ENCODE results near the gene MID1. TPM values are rescaled to one million over a fixed set of nuclear protein-coding genes. Genes with fewer than 3 reads are reported as not detected.

Gene MID1
- total RNA-seq, 1 donor from 2014 or later, result 30.6 TPM

DNA sequence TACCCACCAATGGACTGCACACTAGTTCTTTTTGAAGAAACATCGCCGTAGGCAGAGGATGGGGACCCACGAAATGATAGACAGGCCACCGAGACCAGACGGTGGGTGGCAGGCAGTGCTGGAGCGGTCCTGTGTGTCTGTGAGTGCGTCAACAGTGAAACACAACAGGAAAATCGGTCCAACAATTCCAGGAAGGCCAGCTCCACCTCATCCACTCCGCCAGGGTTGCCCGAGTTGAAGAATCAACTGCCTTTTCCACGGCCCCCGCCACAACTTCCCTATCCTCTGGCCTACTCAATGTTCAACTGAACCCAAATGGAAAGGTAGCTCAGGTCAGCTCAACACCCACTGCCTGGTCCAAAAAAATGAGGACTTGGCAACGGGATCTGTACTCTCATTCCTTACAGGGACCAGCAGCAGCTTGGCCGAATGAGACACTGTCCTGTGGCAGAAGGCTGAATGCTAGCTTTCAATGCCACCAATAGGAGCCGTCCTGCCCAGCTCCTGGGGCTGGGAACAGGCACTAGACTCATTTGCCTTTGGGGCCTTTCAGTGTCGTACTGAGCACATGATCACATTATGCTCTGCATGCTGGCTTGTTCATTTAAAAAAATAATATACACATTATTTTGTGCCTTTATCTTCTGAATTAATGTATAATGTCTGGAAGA lies 43.5 kb downstream of the MID1 start:
- no peak for DNase-seq (ENCODE audit: low spot score)

DNA sequence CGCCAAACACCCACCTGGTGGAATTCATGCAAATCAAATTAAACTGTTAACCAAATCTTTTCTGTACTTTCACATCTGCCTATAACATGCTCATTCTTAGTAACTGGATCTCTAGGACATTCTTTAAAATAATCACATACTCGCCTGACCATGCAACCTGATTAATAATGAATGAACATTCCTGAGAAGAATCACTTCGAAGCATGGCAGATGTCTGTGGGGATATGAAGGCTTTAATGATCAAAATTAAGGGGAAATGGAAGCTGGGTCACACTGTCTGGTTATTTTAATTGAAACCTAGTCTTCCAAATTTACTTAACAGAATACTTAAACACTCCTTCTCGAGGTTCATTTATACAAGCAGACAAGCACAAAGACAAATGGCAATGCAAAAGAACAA lies 44.2 kb downstream of the MID1 start:
- no peak for DNase-seq (ENCODE audit: low spot score)

DNA sequence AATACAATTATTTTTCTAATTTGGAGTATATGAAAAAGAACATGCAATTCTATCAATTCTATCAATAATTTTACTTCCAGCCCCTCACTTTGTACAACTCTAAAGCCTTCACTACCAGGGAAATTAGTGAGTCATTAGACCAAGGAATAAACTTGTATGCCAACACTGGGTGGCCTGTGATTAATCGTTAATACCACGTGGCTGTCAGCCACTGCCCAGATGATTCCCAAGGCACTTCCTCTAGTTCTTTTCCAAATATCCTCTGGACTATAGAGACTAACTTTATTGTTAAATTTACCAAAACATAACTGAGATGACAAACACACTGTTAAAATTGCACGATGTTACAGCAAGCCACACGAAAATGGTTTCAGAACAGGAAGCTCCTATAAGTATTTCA lies 45.7 kb downstream of the MID1 start:
- peak; percentile 33 for DNase-seq (ENCODE audit: low spot score)

DNA sequence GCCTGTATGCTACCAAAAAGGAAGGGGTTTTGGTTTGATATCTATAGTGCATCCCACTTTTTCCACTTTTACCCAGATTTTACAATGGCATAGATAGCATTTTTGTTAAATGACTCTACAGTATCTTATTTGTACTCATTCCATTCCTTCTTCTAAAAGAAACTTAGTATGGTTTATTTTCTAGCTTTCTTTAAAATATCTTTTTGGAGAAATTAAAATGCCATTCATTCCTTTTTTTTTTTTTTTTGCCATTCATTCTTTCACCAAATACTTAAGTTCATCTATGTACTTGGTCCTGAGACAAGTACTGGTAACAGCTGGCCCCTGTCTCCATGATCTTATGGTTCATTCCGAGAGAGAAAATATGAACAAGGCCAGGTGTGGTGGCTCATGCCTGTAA lies 49.1 kb downstream of the MID1 start:
- no peak for DNase-seq (ENCODE audit: low spot score)

DNA sequence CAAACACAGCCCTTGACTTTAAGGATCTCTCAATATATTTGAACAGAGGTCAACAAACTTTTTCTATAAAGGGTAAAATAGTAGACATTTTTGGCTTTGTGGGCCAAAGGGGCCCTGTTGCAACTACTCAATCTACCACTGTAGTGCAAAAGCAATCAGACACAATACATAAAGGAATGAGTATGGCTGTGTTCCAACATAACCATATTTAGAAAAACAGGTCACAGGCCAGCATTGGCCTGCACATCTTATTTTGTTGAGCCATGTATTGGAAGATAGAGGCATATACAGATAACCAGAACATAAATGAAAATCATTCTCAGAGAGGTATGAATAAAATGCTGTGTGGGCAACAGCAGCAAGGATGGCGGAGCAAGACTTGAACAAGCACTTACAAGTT lies 49.8 kb downstream of the MID1 start:
- DNase-seq (ENCODE audit: low spot score), result no peak

DNA sequence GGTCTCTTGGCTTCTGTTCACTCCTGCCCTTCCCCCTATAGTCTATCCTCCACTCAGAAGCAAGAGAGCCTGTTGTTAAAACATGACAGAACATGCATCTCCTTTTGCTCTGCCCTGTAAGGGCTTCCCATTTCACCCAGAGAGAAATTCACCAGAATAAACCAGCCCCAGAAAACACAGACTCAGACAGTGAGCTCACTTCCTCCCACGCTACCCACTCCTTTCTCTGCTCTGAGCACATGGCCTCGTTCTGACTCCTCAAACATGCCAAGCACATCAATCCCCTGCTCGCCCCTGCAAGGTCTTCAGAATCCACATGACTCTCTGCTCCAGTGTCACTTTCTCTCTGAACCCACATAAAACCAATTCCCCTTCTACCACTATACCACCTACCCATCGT lies 50.4 kb downstream of the MID1 start:
- DNase-seq (ENCODE audit: low spot score), result no peak

DNA sequence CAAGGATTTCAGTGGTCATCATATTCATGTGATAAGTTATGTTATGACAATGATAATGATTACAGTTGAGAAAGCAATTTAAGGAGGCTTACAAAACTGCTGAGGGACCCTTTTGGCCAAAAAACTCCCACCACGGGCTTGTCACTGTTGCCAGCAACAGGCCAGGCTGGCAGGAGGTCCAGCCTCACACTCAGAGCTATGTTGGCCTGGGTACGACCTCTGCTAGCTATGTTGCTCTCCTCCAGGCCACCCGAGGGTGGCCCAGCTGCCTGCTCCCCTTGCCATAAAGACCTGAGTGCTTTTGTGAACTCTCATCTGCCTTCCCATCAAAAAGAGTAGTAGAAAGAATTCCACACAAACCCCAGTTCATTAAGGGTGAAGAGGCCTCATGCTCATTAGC lies 52.0 kb downstream of the MID1 start:
- DNase-seq (ENCODE audit: low spot score), result no peak

DNA sequence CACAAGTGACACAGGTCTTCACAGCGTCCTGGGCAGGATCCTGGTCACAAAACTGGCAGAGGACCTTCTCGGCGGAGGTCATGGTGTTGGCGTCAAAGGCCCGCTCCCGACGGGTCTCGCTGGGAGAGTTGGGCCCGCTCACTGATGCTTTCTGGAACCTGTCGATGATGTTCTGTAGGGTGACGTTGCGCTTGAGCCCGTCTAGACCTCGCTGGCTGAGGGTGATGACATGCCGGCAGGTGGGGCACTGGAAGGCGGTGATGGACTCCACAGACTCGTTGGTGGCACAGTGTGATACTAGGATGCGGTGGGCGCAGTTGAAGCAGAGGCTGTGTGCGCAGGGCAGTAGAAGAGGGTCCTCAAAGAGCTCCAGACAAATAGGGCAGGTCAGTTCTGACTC lies 53.2 kb downstream of the MID1 start:
- DNase-seq (ENCODE audit: low spot score), result no peak

DNA sequence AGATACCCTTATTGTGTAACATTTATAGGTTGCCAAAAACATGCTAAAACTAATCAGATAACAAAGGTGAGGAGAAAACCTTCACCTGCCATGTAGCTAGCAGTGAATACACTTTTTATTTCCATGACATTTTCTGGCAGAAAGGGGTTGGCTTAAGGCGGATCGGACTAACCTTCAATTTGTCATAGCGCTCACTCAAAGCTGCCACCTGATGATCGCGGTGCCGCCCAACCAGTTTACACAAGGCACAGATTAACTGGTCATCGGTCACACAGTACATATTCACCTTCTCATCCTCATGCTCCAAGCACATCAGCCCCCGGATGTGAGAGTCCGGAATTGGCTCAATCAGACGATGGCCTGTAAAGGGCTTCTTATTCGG lies 53.7 kb downstream of the MID1 start:
- no peak for DNase-seq (ENCODE audit: low spot score)

DNA sequence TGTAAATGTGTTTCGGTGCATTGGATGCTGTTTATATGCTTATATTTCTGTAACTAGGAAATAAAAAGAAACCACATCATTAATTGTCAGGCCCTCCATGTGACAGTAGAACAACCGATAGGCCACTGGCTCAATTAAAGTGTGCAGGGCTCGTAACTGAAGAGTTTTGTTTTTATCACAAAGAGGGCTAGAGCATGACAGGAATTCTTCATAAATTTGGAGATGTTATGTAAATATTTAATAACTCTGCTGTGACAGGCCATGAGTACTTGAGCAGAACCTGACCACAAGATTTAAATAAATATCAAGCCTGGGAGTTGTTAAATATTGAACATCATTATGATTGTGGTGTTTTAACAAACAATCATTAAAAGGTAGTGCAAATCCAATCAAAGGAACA lies 55.9 kb downstream of the MID1 start:
- DNase-seq (ENCODE audit: low spot score), result no peak

DNA sequence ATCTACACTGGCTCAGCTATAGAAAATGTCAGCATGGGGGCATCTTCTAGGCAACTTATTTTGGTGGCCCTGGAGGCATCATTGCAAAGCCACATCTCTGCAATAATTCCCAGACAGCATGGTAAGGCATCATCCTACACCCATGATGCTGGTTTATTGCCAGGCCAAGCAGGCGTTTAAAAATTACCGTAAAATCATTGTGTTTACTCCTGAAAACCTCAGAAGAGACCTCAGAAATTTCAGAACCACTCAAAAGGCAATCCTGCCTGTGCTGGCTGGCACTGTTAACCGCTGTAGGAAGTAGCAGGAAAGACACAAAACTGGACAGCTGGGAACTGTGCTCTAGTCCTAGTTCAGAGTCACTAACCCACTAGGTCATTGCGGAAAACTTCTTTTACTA lies 63.2 kb downstream of the MID1 start:
- DNase-seq (ENCODE audit: low spot score), result no peak

DNA sequence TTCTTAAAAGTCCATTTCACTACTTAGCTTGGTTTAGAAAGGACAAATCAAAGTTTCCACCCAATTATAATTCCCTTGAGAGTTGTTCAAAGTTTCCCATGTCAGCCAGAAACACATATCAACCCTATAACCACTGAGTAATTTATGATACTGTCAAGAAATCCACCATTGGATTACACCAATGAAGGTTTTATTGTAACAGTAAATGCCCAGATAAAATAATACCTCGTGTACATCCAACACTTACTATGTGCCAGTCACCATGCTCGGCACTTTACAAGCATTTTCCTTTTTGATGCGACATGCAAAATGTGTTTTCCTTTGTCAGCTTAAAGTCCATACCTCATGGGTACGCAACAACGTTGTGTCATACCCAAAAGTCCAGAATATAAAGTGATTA lies 64.0 kb downstream of the MID1 start:
- no peak for DNase-seq (ENCODE audit: low spot score)

DNA sequence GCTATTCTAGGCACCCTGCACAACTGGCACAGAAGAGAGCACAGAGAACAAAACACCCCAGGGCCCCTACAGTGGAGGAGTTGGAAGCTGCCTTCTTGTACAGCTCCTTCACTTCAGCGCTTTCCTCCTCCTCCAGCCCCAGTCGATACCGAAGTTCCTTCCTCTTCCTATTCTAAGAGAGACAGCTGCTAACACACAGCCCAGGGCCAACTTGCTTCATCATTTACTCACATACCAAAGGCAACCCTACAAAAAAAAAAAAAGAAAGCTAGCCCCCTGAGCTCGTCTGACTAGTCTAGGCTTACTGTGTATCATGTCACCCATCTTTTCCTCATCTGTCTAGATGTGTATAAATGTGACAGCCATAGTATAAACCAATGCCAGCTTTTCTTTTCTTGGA lies 64.5 kb downstream of the MID1 start:
- no peak for DNase-seq (ENCODE audit: low spot score)

DNA sequence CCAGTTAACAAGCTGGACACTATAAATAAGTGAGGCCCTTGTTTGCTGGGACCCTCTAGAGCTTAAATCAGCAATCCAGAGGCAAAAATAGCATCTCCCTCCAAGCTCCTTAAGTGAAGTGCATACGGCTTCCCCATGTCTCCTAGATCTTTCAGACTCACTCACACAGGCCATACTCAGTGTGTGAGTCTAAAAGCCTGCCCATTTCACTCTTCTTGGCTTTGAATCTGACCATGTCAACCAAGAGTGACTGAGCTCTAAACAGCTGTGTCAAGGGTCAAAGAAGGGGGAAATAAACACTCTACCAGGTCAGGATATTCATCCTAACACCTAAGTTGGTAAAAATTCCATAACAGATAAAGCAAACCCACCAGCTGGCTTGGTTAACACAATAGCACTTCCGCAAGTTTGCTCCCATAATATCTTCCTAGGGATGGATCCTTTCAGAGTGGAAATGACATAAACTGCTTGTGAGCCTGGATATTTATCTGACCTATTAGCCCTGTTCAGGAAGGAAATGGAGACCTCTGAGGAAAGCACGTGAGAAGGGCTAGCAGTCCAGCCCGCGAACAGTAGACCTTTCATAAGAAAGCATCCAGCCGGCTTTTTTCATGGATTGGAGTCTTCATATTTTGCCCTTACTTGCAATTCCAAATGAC lies 65.6 kb downstream of the MID1 start:
- no peak for DNase-seq (ENCODE audit: low spot score)

DNA sequence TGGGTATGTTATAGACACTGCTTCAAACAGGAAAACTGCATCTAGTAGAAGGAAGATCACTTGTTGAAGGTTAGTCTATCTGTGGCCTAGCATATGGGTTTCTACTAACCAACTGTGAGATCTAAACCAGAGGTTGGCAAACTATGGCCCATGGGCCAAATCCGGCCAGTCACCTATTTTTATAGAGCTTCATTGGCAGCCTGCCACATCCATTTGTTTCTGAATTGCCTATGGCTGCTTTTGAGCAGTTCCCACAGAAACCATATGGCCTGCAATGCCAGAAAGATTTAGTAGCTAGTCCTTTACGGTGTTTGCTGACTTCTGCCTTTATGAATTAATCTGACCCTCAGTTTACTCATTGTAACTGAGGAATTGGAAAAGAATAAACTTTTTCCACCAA lies 71.1 kb downstream of the MID1 start:
- DNase-seq (ENCODE audit: low spot score), result no peak

DNA sequence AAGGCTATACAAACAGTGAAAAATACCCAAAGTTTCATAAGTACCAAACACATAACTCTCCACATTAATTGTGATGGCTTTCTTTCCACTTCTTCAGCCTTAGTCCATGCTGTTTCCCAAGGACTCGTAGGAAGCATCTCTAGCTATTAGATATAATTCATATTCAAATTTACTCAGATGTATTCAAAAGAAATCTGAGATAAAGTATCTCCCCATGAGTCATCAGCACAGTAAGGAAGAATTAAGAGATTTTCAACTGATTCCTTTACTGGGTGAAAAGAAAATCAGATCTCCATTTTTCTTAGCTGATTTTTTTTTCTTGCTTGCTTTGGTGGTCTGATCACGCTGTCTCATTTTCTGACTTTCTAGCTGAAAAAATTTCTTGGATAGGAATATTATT lies 71.7 kb downstream of the MID1 start:
- no peak for DNase-seq (ENCODE audit: low spot score)

DNA sequence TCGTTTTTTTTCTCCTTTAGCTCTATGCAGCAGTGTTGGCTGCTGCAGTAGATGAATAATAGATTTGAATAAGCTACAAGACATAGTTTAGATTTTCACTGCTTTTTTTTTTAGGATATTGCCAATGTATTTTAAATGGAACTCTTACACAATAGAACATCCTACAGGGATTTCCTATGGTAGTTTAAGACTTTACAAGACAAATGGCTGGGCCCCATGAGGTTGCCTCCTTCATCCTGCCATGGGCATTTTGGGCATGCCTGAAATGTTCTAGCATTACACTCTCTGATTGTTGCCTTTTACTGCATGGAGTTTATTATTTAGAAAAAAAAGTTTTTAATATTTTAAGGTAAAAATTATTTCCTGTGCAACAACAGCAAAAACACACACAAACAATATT lies 74.5 kb downstream of the MID1 start:
- DNase-seq (ENCODE audit: low spot score), result no peak

DNA sequence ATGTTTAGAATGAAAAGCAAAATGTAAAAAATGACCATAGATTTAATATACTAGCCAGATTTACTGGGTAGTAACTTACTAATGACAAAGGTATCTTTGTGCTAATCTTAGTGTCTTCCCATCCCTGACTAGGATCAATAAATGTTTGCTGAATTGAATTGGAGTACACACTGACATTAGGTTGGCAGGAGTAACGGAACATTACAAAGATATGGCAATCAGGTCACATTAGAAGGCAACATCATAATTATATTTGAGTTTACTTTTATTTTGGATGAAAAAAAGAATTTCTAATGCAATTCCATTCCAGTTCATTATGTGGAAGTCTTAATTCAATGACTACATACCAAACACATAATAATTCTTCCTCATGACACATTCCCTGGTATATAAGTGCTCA lies 77.8 kb downstream of the MID1 start:
- no peak for DNase-seq (ENCODE audit: low spot score)

DNA sequence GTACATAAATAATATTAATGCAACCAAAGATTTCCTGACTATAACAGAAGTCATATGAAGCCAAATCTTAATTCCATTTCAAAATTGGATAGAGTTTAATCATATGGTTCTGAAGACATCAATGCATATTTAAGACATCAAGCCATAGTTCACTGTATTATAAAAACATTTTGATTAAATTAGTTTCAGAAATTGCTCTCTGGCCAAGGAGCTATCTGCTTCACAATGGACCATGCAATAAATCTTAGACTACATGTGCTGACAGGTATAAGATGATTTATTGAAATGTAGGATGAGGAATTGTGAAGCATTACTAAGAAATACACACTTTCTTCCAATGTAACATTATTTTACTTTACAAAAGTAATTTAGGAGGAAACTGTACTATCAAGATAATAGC lies 81.6 kb downstream of the MID1 start:
- DNase-seq (ENCODE audit: low spot score), result no peak

DNA sequence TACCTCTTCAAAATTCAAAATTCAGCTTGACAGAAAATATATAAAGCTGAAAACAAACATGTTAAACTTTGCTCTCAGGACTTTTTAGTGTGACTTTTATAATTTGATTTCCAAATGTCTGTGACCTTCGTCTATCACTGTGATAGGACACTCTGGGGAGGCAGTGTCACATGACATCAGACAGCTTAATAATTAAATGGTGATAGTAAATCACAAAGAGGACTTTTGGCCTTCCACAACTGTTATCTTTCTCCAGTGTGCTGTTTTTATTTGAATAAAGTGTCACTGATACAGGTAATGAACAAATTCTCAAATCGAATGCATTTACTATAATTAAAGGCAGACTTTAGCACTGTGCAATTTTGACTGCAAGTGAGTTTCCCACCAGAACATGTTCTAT lies 83.1 kb downstream of the MID1 start:
- peak; percentile 20 for DNase-seq (ENCODE audit: low spot score)

DNA sequence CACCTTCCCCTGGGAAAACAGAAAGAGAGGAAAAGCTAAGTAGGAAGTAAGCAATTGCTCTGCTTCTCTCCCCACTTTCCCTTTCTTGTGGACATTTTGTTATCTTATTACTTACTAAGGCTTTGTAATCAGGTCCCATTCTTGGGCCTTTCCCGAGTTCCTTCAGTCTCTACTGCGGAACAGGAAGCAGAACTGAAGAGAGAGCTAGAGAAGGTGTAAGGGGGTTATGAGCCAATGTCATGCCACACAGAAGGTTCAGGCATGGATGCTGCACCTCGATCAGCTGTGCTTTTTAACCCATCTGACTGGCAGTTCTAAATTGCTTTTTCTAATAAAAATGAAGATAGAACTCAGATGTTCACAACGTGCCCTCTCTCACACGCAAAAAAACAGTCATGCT lies 83.6 kb downstream of the MID1 start:
- no peak for DNase-seq (ENCODE audit: low spot score)

DNA sequence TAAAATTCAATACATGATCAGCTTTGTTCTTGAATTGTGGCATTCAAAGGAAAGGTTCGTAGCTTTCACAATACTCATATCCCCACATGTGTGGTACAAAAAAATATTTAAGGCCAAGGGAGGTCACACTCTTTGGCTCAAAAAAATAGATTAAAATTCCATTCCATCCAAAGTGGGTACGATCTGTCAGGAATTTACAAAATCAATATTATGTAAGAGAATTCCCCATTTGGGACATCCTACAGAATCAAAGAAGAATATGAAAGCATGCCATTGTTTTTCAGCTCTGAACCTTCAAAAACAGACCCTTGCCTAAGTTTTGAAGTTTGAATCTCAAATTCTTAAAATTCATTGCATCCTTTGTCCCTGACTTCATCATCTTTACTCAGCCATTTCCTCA lies 85.8 kb downstream of the MID1 start:
- DNase-seq (ENCODE audit: low spot score), result no peak

DNA sequence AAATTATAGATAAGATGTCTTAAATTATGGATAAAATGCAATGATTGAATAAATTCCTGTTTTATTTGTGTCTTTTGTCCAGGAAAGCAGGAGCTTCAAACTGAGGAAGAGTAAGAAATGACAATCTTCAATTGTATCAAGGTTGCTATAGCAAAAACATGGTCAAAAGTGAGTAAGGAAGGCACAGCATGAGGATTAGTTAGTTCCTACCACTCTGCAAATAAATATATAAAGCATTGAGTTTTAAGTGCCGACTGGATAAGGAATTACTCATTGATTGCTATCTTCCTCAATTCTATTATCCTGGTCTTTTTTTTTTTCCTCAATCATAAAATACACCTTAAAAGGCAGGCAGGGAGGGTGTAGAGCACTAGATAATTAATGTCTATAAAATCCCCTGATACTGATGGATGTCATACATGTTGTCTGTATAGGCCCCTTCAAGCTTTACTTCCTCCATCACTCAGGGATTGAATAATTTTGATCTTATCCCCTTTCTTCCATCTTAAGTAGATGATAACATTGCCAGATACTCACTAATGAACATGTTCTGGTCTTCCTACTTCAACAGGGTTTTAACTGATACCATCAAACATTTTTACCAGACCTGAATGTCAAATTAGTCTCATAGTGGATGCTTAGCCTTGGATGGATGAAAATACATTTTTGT lies 86.6 kb downstream of the MID1 start:
- no peak for DNase-seq (ENCODE audit: low spot score)

DNA sequence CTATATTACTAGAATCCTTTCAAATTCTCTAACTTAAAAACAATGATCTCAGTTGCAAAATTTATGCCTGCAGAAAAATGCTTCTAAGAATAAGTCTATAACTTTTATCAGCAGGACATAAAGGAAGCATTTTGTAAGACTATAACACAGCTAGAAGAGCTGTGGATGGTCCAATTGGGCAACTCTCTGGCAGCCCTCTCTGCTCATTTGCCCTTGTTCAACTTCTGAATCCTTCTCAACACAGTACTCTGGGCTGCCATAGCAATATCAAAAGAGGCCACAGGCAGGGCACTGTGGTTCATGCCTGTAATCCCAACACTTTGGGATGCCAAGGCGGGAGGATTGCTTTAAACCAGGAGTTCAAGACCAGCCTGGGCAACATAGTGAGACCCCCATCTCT lies 88.5 kb downstream of the MID1 start:
- no peak for DNase-seq (ENCODE audit: low spot score)
